HEK293T (cell line): Measurements from ENCODE around the gene SP5.

ENCODE experiments used
- BHLHE40 ChIP-seq: fragments of 450-650 bp; IDR thresholded peaks from 2 replicates; pipeline ENCODE4 v1.6.1; 2016; ENCODE audit warnings: mild to moderate bottlenecking, moderate library complexity, borderline replicate concordance
- CTBP1 ChIP-seq: fragments of 450-650 bp; IDR thresholded peaks from 2 replicates; pipeline ENCODE4 v1.6.1; 2016; ENCODE audit warnings: borderline replicate concordance
- ELF4 ChIP-seq: fragments of 450-650 bp; IDR thresholded peaks from 2 replicates; pipeline ENCODE4 v1.6.1; 2017; ENCODE audit warnings: antibody characterized with exemption
- FOXA1 ChIP-seq: fragments of 450-650 bp; IDR thresholded peaks from 2 replicates; pipeline ENCODE4 v1.6.1; 2016; ENCODE audit warnings: mild to moderate bottlenecking
- FOXM1 ChIP-seq: fragments of 450-650 bp; IDR thresholded peaks from 2 replicates; pipeline ENCODE4 v1.6.1; 2017; ENCODE audit warnings: mild to moderate bottlenecking, borderline replicate concordance
- LEF1 ChIP-seq: fragments of 450-650 bp; IDR thresholded peaks from 2 replicates; pipeline ENCODE4 v1.6.1; 2017; ENCODE audit warnings: mild to moderate bottlenecking, borderline replicate concordance
- NFRKB ChIP-seq: fragments of 450-650 bp; IDR thresholded peaks from 2 replicates; pipeline ENCODE4 v1.6.1; 2016; ENCODE audit warnings: mild to moderate bottlenecking, moderate library complexity
- SP1 ChIP-seq: fragments of 450-650 bp; IDR thresholded peaks from 2 replicates; pipeline ENCODE4 v1.6.1; 2017
- SUZ12 ChIP-seq: fragments of 450-650 bp; IDR thresholded peaks from 2 replicates; pipeline ENCODE4 v1.6.1; 2016; ENCODE audit warnings: mild to moderate bottlenecking

DNA sequence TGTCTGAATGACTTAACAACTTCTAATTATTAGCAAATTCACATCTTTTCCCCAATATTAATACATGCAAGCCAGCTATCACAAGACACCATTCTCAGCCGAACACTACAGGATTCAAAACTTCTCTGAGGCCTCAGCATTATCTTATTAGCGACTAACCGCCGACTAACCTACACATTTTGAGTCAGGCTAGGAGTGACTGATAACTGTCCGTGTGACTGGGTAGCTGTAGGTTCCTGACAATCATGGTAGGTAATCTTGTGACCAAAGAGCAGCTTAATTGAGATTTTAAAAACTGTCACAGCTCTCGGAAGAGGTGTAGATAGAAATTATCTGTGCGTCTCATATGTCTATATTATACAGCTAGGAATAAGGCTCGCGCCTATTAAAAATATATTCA lies 44.1 kb upstream of the SP5 start:
- TF ChIP-seq NFRKB (no peak), CTBP1 (no peak), SP1 (no peak), BHLHE40 (no peak), FOXM1 (no peak), ELF4 (no peak), LEF1 (no peak), FOXA1 (no peak), SUZ12 (no peak)
